HepG2 (cell line): ENCODE measurements around the gene CDX1. TPM values are rescaled to one million over a fixed set of nuclear protein-coding genes. Genes with fewer than 3 reads are reported as not detected.

ENCODE experiments used
- ATAC-seq: fragments of 200-7000 bp; cut with Tn5 transposase; 3 replicates; pipeline ENCODE4 v1.9.1; 2020; ENCODE audit warnings: mild to moderate bottlenecking, moderate library complexity
- BruUV-seq: library from RNA; stranded (reverse); fragments of 400-500 nt; replicated peaks from 2 replicates; lab custom pipeline; 2021; lab: Mats Ljungman, UMichigan
- CTCF ChIA-PET: fragments of 300-600 bp; formaldehyde crosslinking; extraction: SDS; loops from one replicate; lab custom pipeline; 2021; ENCODE audit warnings: low total read pairs, inconsistent platforms, low intra/inter-chr PET ratio; lab: Yijun Ruan, JAX
- POLR2A ChIA-PET: fragments of 350-600 bp; sonication (Branson Sonifier 250); formaldehyde crosslinking; loops from one replicate; lab custom pipeline; 2020; ENCODE audit warnings: antibody characterized with exemption, inconsistent platforms; lab: Yijun Ruan, JAX
- DNase-seq: peaks from one replicate; pipeline ENCODE4 v3.0.0-alpha.2; 2015; ENCODE audit warnings: low spot score
- FAIRE-seq: peaks from 3 replicates; lab custom pipeline; 2011; peaks lifted over from hg19 to GRCh38; lab: Jason Lieb, UNC
- H2AFZ ChIP-seq: one replicate; pipeline ENCODE4 v1.6.1; 2011; ENCODE audit warnings: low read length, inconsistent platforms
- H3K27ac ChIP-seq: fragments of 300-600 bp; 3 replicates; pipeline ENCODE4 v1.8.0; 2011; ENCODE audit warnings: mixed run types, mild to moderate bottlenecking, mixed read lengths, low read length, inconsistent platforms; ENCODE audit not compliant: insufficient read depth; ENCODE audit errors: extremely low read length
- H3K27me3 ChIP-seq, 2 experiments: fragments of 200-600 bp in 1 of 2; 2 replicates in 1 of 2; 3 replicates in 1 of 2; pipeline versions ENCODE4 v1.6.0 to v1.8.0; 2011; ENCODE audit warnings: low read length in 2 of 2, mild to moderate bottlenecking in 2 of 2, moderate library complexity in 2 of 2, inconsistent platforms in 1 of 2; ENCODE audit not compliant: insufficient read depth in 2 of 2, control insufficient read depth in 1 of 2
- H3K36me3 ChIP-seq, 2 experiments: fragments of 200-600 bp in 1 of 2; replicated peaks in 1 of 2; 2 replicates in 1 of 2; 3 replicates in 1 of 2; pipeline versions ENCODE4 v1.5.1 to v1.8.0; 2011; ENCODE audit warnings: low read length in 2 of 2, inconsistent platforms in 1 of 2; ENCODE audit not compliant: insufficient read depth in 2 of 2, control insufficient read depth in 1 of 2
- H3K4me1 ChIP-seq: 2 replicates; pipeline ENCODE4 v1.5.1; 2012; ENCODE audit warnings: low read length, inconsistent platforms; ENCODE audit not compliant: insufficient read depth
- H3K4me2 ChIP-seq: 2 replicates; pipeline ENCODE4 v1.6.0; 2011; ENCODE audit warnings: low read depth, low read length, inconsistent platforms
- H3K4me3 ChIP-seq, 3 experiments: fragments of 200-600 bp in 1 of 3; sonication (generic), shearing (Covaris generic) in 1 of 3; replicated peaks in 1 of 3; 2 replicates each; pipeline ENCODE4 v1.5.1; 2011 to 2016; ENCODE audit warnings: low read length in 3 of 3, inconsistent platforms in 2 of 3, low read depth in 2 of 3, mild to moderate bottlenecking in 2 of 3, control low read depth in 1 of 3, mixed read lengths in 1 of 3; ENCODE audit not compliant: insufficient read depth in 1 of 3
- H3K79me2 ChIP-seq: one replicate; pipeline ENCODE4 v1.6.1; 2011; ENCODE audit warnings: low read length, inconsistent platforms; ENCODE audit not compliant: insufficient read depth
- H3K9ac ChIP-seq: 2 replicates; pipeline ENCODE4 v1.6.0; 2011; ENCODE audit warnings: mild to moderate bottlenecking, low read depth, low read length, inconsistent platforms; ENCODE audit not compliant: insufficient read depth
- H3K9me3 ChIP-seq: 2 replicates; pipeline ENCODE4 v1.5.1; 2012; ENCODE audit warnings: mild to moderate bottlenecking, low read length
- H4K20me1 ChIP-seq: 2 replicates; pipeline ENCODE4 v1.6.0; 2011; ENCODE audit warnings: inconsistent platforms, mild to moderate bottlenecking, low read length, moderate library complexity; ENCODE audit not compliant: insufficient read depth
- HHEX ChIP-seq: IDR thresholded peaks from 2 replicates; pipeline ENCODE4 v1.6.1; 2016; ENCODE audit warnings: control low read depth
- HNF1B ChIP-seq: sonication (generic); formaldehyde crosslinking; IDR thresholded peaks from 2 replicates; pipeline ENCODE4 v1.5.1; 2020; ENCODE audit warnings: mild to moderate bottlenecking, moderate library complexity, missing genetic modification reagents
- LRRFIP1 ChIP-seq: sonication (generic); formaldehyde crosslinking; conservative IDR thresholded peaks from 2 replicates; pipeline ENCODE4 v1.4.0; 2020; ENCODE audit warnings: missing genetic modification reagents
- NFKB2 ChIP-seq: sonication (generic); formaldehyde crosslinking; IDR thresholded peaks from 2 replicates; pipeline ENCODE4 v1.4.0; 2020; ENCODE audit warnings: missing genetic modification reagents, borderline replicate concordance
- PHF21A ChIP-seq: sonication (generic); formaldehyde crosslinking; IDR thresholded peaks from 2 replicates; pipeline ENCODE4 v1.5.0; 2020; ENCODE audit warnings: mild to moderate bottlenecking, missing genetic modification reagents
- RCOR2 ChIP-seq: IDR thresholded peaks from 2 replicates; pipeline ENCODE4 v1.6.1; 2016; ENCODE audit warnings: missing biosample characterization, missing genetic modification reagents
- ZHX2 ChIP-seq, 2 experiments: sonication (generic) in 1 of 2; formaldehyde crosslinking in 1 of 2; IDR thresholded peaks; 2 replicates each; pipeline versions ENCODE4 v1.6.1 to v1.9.0; 2014 to 2022; ENCODE audit warnings: antibody characterized with exemption in 1 of 2, borderline replicate concordance in 1 of 2, inconsistent platforms in 1 of 2, low read depth in 1 of 2, missing genetic modification reagents in 1 of 2
- ZNF33B ChIP-seq: sonication (generic); formaldehyde crosslinking; IDR thresholded peaks from 2 replicates; pipeline ENCODE4 v1.5.1; 2020; ENCODE audit warnings: mild to moderate bottlenecking, missing genetic modification reagents
- ZNF768 ChIP-seq: sonication (generic); formaldehyde crosslinking; IDR thresholded peaks from 2 replicates; pipeline ENCODE4 v1.4.0; 2020; ENCODE audit warnings: missing genetic modification reagents
- WGBS: methylation state at CpG from one replicate; pipeline ENCODE4 v1.1.6; 2017; ENCODE audit warnings: low lambda C conversion rate; 5-methylcytosine and 5-hydroxymethylcytosine counted together
- in situ Hi-C: cut with HindIII; loops from 2 replicates; pipeline ENCODE4 v1.10.0; 2017; ENCODE audit warnings: low pct_unique_long_range_greater_than_20kb; ENCODE audit not compliant: extremely low pct_ligation_motif_present
- intact Hi-C: fragments of 100-400 bp; cut with micrococcal nuclease; formaldehyde crosslinking; loops from one replicate; pipeline ENCODE4 v1.10.0; 2022; ENCODE audit not compliant: unreplicated experiment
- polyA plus RNA-seq, 8 experiments: library from polyadenylated mRNA; depleted of rRNA in 3 of 8; stranded (reverse) in 7 of 8; unstranded in 1 of 8; fragments of >200 nt; fragmentation: Illumina TruSeq in 4 of 8; extraction: Trizol in 4 of 8; gene quantifications; 2 replicates each; pipeline versions ENCODE4 v1.2.1 to v1.2.3, GENCODE V29; 2011 to 2016; ENCODE audit warnings: low read depth in 4 of 8, missing spikeins in 1 of 8, mixed read lengths in 1 of 8; ENCODE audit not compliant: insufficient read depth in 1 of 8
- total RNA-seq, 5 experiments: library from RNA; depleted of rRNA; stranded (reverse); fragments of >200 nt; fragmentation: Illumina TruSeq; extraction: Trizol; gene quantifications; 2 replicates each; pipeline ENCODE4 v1.2.3, GENCODE V29; 2016; ENCODE audit warnings: low read depth in 1 of 5

CDX1 gene
- total and polyA plus RNA-seq, 2 of the 13 experiments (the other 11 are each of a cell fraction or from before 2014, with no cell fraction given): not detected

GRCh38 chr5:150206098-150206778, 39.7 kb downstream of the CDX1 start:
- Histone ChIP-seq H3K4me1 (no peaks in the 10 kb centered on the region), H3K9me3 (no peaks in the 10 kb centered on the region), H3K27ac (no peak overlapping the region), H3K27me3 (peaks cover 7 to 74% of the 10 kb centered on the region in 2 experiments; a peak in 3 of 5 replicates), H3K36me3 (no peaks in the 10 kb centered on the region), H3K9ac (no peak overlapping the region), H3K4me2 (no peak overlapping the region), H4K20me1 (no peaks in the 10 kb centered on the region), H3K4me3 (no peak overlapping the region), H2AFZ (no peak overlapping the region), H3K79me2 (no peaks in the 10 kb centered on the region)
- WGBS: 43% methylated on average over 6 of the region's 6 CpGs
- no peak for FAIRE-seq
- CTCF ChIA-PET: no interaction called here
- TF ChIP-seq HHEX (CRISPR knock-in tag): no peak
- no peak for TF ChIP-seq ZHX2 (IDR thresholded peaks at IDR 0.05; ENCODE audit: low read depth)
- TF ChIP-seq ZHX2 (CRISPR knock-in tag; IDR thresholded peaks at IDR 0.05; ENCODE audit: borderline replicate concordance): no peak
- no peak for TF ChIP-seq PHF21A
- no peak for TF ChIP-seq HNF1B (CRISPR knock-in tag)
- TF ChIP-seq NFKB2 (CRISPR knock-in tag): no peak
- no peak for TF ChIP-seq RCOR2 (CRISPR knock-in tag)
- TF ChIP-seq ZNF768 (CRISPR knock-in tag): peak; percentile 94
- no peak for TF ChIP-seq LRRFIP1 (CRISPR knock-in tag)
- TF ChIP-seq ZNF33B (CRISPR knock-in tag): no peak
- ATAC-seq: no peak
- in situ Hi-C loops: no loop called here
- no peak for DNase-seq
- POLR2A ChIA-PET: no interaction called here
- intact Hi-C loops: no loop called here
- BruUV-seq: no TSS peak
